ENCODE results near the gene COL6A2.

DNA sequence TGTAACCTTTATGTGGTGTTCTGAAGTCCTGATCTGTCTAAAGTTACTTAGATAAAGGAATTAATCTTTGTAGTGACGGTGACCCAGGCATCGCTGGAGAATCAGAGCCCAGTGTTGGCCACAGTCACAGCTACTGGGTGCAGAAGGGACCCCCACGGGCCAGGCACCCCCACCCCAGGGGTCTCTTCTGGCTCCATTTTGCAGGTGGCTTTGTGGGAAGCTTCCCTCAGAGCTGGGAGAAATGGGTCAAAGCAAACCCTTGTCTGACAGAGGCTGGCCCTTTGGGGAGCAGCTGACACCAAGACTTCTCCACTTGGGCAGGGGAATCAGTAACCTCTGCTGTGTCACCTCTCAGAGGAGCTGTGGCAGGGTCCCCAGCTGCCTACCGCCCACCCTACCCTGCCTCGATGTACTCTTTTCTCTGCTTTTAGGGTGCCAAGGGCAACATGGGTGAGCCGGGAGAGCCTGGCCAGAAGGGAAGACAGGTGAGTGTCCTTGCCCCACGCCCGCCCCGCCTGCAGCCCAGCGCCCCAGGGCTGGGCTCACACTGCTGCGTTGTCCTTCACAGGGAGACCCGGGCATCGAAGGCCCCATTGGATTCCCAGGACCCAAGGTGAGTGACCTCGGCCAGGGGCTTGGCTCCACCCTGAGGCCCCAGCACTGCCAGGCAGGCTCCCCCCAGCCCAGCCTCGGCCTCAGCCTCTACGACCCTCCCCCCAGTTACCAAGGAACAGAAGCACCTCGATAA, 17.7 kb downstream of the COL6A2 start:
- no peak for TF ChIP-seq RFX5 (IDR thresholded peaks at IDR 0.05; ENCODE audit: low read length)
- no peak for TF ChIP-seq EP300 (IDR thresholded peaks at IDR 0.05; ENCODE audit: borderline replicate concordance in 1 of 2, low read depth in 1 of 2, low read length in 1 of 2)
- no peak for TF ChIP-seq CTCF (IDR thresholded peaks at IDR 0.05)
- TF ChIP-seq YY1 (IDR thresholded peaks at IDR 0.05; ENCODE audit: low read depth): no peak
- no peak for TF ChIP-seq POLR2AphosphoS5 (IDR thresholded peaks at IDR 0.05; ENCODE audit: low read depth, low read length)
- no peak for TF ChIP-seq CHD2 (IDR thresholded peaks at IDR 0.05; ENCODE audit: low read length, partially characterized antibody)
- no peak for TF ChIP-seq ELF1 (IDR thresholded peaks at IDR 0.05)
- TF ChIP-seq, protein P1, sequence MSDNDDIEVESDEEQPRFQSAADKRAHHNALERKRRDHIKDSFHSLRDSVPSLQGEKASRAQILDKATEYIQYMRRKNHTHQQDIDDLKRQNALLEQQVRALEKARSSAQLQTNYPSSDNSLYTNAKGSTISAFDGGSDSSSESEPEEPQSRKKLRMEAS (IDR thresholded peaks at IDR 0.05; ENCODE audit: low read depth): no peak
- TF ChIP-seq SIN3A (IDR thresholded peaks at IDR 0.05; ENCODE audit: borderline replicate concordance, low read depth, low read length): no peak
- TF ChIP-seq, protein P2, sequence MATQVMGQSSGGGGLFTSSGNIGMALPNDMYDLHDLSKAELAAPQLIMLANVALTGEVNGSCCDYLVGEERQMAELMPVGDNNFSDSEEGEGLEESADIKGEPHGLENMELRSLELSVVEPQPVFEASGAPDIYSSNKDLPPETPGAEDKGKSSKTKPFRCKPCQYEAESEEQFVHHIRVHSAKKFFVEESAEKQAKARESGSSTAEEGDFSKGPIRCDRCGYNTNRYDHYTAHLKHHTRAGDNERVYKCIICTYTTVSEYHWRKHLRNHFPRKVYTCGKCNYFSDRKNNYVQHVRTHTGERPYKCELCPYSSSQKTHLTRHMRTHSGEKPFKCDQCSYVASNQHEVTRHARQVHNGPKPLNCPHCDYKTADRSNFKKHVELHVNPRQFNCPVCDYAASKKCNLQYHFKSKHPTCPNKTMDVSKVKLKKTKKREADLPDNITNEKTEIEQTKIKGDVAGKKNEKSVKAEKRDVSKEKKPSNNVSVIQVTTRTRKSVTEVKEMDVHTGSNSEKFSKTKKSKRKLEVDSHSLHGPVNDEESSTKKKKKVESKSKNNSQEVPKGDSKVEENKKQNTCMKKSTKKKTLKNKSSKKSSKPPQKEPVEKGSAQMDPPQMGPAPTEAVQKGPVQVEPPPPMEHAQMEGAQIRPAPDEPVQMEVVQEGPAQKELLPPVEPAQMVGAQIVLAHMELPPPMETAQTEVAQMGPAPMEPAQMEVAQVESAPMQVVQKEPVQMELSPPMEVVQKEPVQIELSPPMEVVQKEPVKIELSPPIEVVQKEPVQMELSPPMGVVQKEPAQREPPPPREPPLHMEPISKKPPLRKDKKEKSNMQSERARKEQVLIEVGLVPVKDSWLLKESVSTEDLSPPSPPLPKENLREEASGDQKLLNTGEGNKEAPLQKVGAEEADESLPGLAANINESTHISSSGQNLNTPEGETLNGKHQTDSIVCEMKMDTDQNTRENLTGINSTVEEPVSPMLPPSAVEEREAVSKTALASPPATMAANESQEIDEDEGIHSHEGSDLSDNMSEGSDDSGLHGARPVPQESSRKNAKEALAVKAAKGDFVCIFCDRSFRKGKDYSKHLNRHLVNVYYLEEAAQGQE (IDR thresholded peaks at IDR 0.05; ENCODE audit: low read depth, low read length): no peak
- no peak for TF ChIP-seq JUND (IDR thresholded peaks at IDR 0.05)
- no peak for TF ChIP-seq TCF12 (IDR thresholded peaks at IDR 0.05)
- no peak for TF ChIP-seq MXI1 (IDR thresholded peaks at IDR 0.05; ENCODE audit: low read depth, low read length)

Data from SK-N-SH (cell line).